HG03442 (cell line): ENCODE results near the gene UBE3A.

Experiments used
- ATAC-seq: cut with Tn5 transposase; IDR thresholded peaks from one replicate; pipeline ENCODE4 v1.9.1; 2021; ENCODE audit warnings: mild to moderate bottlenecking, moderate library complexity; ENCODE audit not compliant: unreplicated experiment

The UBE3A gene

DNA sequence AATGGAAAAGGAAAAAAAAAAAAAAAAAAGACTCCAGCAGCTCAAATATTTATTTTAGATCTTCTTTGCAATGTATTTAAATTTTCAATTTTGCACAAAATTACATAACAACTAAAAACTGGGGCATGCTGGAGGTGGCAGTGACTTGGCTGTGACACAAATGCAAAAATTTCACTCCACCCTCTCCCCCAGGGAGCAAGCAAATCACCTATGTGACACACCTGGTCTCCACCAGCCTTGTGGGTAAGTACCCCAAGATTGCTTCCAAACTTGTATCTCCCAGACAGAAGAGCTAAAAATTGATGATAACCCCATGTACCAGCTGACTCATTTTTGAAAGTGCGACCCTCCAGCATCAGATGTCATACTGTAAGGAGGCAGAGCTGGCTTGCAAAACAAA is 32.0 kb downstream of the UBE3A start:
- ATAC-seq: no peak

- no peak for ATAC-seq
Observed at GRCh38 chr15:25406261-25406660, 32.6 kb downstream of the UBE3A start.

- no peak for ATAC-seq
Observed at GRCh38 chr15:25403771-25404170, 35.1 kb downstream of the UBE3A start.

GRCh38 chr15:25402342-25402741 is 36.5 kb downstream of the UBE3A start:
- no peak for ATAC-seq

DNA sequence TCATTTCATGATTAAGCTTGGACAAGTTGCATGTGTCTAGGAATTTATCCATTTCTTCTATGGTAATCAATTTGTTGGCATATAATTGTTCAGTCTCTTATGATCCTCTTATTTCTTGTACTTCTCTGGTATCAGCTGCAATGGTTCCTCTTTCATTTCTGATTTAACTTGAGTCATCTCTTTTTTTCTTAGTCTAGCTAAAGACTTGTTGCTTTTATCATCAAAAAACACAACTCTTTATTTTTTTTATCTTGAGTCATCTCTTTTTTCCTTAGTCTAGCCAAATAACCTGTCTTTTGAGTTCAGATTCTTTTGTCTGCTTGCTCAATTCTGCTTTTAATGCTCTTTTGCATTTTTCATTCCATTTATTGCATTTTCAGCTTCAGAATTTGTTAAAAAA is 37.3 kb downstream of the UBE3A start:
- ATAC-seq: no peak

GRCh38 chr15:25397100-25397499 is 41.7 kb downstream of the UBE3A start:
- no peak for ATAC-seq

DNA sequence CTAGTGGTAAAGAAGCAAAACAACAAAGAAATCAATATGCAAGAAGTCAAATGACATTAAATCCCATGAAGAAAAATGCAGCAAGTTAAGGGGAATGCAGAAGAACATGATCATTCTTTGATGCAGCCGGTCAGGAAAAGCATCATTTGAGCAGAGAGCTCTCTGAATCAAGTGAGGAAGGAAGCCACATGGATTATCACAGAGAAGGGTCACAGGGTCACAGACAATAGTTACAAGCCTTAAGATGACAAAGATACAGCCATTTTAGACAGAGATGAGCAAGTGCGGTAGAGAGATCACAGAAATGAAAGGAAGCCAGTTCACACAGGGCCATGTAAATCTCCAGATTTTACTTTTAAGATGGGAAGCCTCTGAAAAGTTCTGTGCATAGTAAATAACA is 43.9 kb downstream of the UBE3A start:
- no peak for ATAC-seq

DNA sequence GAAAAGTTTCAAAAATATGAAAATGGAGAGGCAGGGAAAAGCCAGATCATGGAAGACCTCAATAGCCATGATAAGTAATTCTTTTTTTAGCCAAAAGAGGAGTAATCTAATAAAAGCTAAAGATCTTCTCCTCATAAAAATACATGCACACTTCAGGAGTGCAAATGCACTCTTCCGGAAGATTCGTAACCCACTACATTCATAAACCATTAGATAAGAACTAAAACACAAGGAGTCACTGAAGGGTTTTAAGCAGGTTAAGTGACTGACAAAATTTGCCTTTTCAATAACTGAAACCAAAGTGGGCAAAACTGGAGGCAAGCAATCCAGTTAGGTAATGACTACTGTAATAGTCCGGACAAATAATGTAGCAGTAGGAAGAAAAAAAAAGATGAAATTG is 46.0 kb downstream of the UBE3A start:
- ATAC-seq: no peak

GRCh38 chr15:25391971-25392721 is 46.7 kb downstream of the UBE3A start:
- ATAC-seq: no peak

DNA sequence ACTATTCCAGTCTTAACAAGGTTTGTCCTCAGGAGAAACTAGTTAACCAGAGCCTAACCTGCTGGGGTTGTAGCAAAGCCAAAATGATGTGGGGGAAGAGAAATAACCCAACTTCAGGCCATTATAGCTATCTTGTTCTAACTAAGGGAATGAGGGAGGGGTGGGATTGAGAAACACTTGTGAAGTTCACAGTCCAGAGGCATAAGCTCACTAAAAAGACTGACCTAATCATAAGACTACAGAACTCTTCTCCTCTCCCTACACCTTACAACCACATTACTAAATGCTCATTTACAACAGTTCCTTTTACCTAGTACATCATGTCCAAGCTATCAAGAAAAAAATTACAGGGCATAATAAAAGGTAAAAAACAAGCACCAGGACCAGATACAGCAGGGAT is 52.8 kb downstream of the UBE3A start:
- no peak for ATAC-seq

DNA sequence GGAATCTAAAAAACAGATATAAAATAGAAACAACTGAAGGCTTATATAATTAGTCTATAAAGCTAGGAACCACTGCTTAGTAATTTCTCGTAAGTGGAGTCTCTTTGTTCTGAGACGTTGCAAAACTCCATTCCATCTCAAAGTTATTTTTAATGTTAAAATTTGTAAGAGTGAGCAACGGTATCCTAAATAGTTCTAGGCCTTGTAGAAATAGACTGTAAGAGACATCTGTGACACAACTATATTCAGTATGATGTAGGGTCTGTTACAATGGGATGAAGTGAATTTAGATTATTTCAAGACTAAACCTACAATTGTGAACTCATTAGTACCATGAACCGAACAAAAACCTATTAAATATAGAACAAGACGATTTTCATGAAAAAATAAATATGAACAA is 57.2 kb downstream of the UBE3A start:
- no peak for ATAC-seq

- no peak for ATAC-seq
Observed at GRCh38 chr15:25378501-25378901, 60.3 kb downstream of the UBE3A start.

DNA sequence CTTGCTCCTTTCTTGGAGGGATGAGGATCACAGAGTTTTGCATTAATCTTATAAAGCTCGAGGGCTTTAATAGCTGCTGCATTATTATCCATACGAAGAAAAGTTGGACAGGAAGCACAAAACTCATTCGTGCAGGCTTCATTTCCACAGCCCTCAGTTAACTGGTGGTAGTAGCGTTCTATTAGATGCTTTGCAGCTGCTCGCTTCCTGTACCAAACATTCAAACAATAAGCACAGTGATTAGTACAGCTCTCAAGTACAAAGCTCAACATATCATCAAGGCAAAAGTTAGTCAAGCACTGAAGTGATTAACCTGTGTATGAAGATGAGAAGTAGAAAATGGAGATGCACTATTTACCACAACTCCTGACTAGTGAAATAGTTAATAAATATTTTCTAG is 63.3 kb downstream of the UBE3A start:
- ATAC-seq: no peak

DNA sequence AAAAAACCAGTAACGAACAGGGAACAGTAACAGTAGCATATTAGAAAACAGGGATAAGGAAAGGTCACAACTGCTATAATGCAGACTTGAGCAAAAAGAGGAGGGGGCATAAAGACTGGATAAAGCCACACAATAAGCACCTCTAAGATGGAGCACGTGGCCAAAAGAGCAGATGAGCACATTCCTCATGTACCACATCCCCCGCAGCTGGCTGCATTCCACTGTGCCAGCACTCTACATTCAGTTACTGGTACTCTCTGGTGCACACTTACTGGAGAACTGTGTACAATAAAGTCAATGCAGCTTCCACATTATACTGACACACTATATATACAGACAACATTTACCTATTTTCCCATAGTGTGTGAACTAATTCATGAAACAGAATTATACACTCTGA is 64.7 kb downstream of the UBE3A start:
- ATAC-seq: no peak

DNA sequence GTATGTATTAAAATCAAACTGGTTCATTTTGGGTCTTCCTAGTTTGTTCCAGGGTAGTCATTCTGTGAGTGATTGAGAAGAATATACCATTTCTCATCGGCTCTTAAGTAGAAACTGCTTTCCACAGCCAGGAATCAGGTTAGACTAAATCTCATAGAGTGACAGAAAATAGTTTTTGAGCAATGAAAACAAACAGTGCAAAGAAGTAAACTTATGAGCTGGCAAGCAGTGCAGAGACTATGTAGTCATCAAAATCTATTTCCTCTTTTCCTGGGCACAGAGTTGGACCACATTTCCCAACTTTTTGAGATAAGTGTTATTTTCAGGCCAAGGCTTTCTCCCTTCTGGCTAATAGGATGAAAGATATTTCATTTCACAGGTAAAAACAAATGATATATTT is 66.5 kb downstream of the UBE3A start:
- no peak for ATAC-seq

GRCh38 chr15:25368850-25369249 is 70.0 kb downstream of the UBE3A start:
- no peak for ATAC-seq

DNA sequence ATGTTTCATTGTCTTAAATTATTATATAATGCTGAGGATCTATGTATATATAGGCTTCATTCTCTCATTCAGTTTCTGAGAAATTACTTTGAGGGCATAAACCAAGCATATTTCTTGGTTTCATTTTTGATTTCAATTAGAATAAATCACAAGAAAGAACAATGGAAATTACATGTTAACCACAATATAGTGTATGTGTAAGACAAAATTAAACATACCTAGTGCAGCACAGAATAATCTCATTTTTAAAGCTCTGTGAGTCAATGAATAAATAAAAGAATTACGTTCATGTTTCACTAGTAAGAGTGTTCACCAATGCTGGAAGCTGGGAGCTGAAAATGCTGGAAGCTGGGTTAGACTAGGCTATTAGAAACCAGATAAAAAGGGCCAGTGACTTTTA is 72.8 kb downstream of the UBE3A start:
- no peak for ATAC-seq

GRCh38 chr15:25362545-25362944 is 76.3 kb downstream of the UBE3A start:
- no peak for ATAC-seq

DNA sequence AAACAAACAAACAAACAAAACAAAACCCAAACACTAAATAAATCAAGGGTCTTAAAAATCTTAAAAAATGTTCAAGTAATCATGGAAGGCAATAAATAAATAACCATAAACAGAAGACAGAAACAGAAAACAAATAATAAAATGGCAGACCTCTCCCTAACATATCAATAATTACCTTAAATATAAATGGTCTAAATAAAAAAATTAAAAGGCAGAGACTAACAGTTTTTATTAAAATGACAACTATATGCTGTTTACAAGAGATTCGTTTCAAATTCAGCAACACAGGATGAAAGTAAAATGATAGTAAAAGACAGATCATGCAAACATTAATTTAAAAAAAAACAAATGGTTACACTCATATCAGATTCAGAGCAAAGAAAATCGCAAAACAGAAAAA is 91.1 kb downstream of the UBE3A start:
- no peak for ATAC-seq

DNA sequence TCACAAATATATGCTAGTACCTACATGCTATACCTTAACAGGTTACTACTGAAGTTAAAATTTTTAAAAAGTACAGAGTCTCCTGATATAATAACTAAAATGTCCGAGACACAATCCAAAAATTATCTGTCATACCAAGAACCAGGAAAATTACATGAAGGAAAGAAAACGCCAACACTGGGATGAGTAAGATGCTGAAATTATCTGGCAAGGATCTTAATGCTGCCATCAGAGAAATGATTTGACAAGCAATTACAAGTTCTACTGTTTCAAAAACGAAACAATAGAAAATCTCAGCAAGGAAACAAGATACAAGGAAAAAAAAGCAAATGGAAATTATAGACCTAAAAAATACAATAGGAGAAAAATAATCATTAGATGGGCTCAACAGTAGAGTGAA is 92.5 kb downstream of the UBE3A start:
- no peak for ATAC-seq

DNA sequence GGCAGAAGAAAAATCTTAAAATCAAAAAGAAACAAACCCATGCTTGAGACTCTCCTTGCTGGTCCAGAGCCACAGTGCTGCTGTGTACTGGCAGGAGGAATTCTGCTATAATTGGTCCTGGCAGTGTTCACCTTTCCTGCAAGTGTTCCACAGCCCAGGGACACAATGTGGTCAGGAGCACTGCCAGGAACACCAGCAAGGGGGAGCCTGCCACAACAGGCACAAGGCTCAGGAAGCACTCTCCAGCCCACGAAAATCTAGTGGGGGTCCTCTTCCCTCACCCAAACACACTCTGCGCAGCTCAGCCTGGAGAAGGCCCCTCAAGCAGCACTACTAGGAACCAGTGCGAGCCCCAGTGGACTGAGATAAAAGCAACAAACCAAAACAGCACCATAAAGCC is 92.9 kb downstream of the UBE3A start:
- no peak for ATAC-seq

DNA sequence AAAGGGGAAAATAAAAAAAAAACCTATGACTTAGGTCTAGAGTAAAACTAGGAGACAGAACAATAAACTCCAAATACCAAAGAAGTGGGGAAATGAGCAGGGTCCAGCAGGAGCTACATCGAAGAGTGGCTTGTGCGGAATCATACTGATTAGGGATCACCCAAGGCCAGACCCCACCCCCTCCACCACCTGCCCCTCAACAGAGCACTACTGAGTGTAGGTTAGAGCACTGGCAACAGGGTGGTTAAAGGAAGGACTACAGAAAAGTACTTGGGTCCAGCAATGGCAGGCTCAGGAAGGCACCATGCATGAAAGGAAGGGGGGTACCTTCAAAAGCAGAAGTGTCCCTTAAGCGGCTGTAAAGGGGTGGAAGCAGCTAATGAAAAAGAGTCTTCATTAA is 96.2 kb downstream of the UBE3A start:
- no peak for ATAC-seq

GRCh38 chr15:25339431-25339830 is 99.4 kb downstream of the UBE3A start:
- ATAC-seq: no peak
